ENCODE data around the gene SECISBP2.

DNA sequence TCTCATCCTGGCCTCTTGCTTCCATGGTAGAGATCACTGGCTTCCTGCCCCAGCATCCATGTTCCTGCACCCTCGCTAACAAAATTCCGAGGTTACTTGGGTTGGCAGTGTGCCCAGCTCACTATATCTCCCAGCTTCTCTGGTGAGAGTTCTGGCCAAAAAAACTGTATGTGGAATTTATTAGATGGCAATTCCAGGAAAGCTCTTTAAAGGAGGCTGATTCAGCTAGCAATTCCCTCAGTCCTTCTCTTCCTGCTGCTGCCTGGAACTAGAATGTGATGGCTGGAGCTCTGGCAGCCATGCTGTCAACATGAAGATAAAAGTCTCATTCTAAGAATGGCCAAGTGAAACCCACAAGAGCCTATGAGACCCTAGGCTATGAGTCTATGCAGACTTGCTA, 88.8 kb downstream of the SECISBP2 start:
- TF ChIP-seq, protein P1, sequence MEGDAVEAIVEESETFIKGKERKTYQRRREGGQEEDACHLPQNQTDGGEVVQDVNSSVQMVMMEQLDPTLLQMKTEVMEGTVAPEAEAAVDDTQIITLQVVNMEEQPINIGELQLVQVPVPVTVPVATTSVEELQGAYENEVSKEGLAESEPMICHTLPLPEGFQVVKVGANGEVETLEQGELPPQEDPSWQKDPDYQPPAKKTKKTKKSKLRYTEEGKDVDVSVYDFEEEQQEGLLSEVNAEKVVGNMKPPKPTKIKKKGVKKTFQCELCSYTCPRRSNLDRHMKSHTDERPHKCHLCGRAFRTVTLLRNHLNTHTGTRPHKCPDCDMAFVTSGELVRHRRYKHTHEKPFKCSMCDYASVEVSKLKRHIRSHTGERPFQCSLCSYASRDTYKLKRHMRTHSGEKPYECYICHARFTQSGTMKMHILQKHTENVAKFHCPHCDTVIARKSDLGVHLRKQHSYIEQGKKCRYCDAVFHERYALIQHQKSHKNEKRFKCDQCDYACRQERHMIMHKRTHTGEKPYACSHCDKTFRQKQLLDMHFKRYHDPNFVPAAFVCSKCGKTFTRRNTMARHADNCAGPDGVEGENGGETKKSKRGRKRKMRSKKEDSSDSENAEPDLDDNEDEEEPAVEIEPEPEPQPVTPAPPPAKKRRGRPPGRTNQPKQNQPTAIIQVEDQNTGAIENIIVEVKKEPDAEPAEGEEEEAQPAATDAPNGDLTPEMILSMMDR (conservative IDR thresholded peaks at IDR 0.05; ENCODE audit: low read depth, low read length) = no peak
- TF ChIP-seq EZH2 (IDR thresholded peaks at IDR 0.05; ENCODE audit: low read length, unreplicated experiment) = no peak
- no peak for TF ChIP-seq EZH2phosphoT487 (IDR thresholded peaks at IDR 0.05; ENCODE audit: borderline replicate concordance, low read length)

Data from PC-3 (cell line).